T-helper 1 cell (primary cell): Measurements from ENCODE around the gene PLCB2.

Experiments
- DNase-seq, 5 donors: peaks; one replicate each; pipeline ENCODE4 v3.0.0-alpha.2; 2012 to 2020

The PLCB2 gene

GRCh38 chr15:40301467-40302179, 6.1 kb downstream of the PLCB2 start:
- DNase-seq: no peak

DNA sequence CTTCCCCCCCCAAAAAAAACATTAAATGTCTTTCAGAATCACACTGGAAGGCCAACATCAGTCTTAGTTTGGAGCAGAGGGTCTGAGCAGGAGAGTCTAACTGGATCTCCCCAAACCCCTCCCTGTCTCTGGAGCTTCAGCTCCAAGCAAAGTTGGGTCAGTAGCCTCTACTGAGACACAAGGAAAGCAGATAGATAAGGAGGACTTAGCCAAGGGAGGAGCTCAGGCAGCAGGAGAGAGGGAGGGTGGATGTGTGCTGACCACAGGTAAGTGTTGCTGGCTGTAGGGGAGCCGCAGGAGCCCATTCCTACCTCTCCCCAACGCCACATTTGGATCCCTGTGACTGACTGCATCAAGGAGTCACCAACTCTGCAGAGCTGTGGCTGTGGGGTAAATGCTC, 7.0 kb downstream of the PLCB2 start:
- DNase-seq: no peak

DNA sequence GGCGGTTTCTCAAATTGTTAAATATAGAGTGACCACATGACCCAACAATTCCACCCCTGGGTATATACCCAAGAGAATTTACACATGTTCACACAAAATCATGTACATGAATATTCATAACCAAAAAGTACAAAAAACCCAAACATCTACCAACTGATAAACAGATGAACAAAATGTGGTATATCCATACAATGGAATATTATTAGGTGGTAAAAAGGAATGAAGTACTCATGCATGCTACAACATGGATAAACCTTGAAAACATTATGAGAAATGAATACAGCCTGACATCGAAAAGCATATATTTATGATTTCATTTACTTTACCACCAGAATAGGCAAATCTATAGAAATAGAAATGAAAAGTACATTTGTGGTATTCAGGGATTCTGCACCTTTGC, 7.4 kb downstream of the PLCB2 start:
- no peak for DNase-seq

DNA sequence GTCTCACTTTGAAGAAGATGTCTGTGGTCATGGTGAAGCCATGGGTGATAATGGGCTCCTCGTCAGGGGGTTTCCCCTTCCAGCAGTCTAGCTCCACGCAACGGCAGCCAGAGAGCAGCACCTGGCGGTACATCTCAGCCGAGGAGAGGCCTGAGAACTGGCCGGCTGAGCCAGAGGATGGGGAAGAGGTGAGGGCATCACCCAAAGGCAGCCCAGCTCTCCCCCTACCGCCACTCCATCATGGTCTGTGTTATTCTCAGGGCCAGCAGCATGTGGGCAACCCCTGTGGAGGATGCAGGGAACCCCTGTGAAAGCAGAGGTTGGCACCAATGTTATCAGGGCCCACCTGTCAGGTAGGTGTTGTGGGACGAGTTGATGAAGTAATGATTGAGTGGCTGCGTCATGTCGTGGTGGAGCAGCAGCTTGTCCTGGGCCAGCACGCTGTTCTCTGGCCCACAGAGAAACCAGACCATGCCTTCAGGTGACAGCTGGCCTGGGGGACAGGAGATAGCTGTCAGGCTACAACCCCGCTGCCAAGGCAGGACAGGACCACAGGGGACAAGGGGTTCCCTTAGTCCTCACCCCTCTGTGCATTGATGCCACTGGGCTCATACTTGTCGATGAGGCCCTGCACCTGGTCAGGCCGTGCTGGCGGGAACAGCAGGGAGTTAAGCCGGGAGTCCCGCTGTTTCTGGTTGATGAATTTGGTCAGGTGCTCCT, 9.4 kb downstream of the PLCB2 start:
- DNase-seq: no peak

DNA sequence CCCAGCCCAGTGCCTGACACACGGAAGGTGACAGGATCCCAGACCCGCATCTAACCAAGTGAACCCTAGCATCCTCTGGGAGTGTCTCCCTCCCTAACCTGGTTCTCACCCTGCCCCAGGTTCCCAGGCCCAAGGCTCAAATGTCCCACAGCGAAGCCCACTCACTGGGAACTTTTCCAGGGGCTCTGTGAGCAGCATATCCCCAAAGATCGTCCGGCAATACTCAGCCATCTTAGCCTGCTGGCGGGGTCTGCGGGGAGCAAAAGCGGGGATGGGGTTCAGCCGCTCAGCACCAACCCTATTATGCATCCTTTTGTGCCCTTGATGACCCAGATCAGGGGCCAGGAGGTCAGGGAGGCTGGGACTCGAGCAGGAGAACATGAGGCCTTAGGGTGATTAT, 10.4 kb downstream of the PLCB2 start:
- no peak for DNase-seq

GRCh38 chr15:40296561-40297230, 11.0 kb downstream of the PLCB2 start:
- no peak for DNase-seq

DNA sequence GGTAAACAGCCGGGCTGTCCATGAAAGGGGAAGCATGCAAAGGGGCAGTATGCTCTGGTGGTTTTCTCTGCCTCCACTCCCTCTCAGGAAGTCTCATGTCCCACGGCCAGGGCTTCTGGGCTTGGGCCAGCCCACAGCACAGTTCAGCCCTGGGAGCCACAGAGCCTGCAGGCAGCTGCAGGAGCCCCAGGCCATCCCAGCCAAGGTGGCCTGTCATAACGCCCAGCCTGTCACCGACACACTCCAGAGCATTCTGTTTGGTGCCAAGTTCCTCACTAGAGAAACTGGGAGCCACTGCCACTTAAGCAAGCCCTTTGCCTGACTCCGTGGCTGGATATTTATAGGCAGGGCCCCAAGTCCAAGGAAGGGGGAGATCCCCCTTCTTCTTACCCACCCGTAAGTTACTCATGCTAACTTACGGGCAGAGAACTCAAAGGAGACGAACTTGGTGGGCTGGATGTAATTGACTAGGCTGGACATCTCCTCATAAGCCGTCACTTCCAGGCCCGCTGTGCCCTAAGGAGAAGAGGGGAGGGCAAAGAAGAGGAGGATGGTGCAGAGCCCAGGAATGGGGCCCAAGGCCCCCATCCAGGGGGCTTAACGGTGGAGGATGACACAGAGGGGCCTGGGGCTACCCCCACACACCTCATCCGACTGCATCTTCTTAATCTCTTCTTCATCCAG, 11.7 kb downstream of the PLCB2 start:
- no peak for DNase-seq

GRCh38 chr15:40295297-40295696, 12.4 kb downstream of the PLCB2 start:
- DNase-seq: no peak

DNA sequence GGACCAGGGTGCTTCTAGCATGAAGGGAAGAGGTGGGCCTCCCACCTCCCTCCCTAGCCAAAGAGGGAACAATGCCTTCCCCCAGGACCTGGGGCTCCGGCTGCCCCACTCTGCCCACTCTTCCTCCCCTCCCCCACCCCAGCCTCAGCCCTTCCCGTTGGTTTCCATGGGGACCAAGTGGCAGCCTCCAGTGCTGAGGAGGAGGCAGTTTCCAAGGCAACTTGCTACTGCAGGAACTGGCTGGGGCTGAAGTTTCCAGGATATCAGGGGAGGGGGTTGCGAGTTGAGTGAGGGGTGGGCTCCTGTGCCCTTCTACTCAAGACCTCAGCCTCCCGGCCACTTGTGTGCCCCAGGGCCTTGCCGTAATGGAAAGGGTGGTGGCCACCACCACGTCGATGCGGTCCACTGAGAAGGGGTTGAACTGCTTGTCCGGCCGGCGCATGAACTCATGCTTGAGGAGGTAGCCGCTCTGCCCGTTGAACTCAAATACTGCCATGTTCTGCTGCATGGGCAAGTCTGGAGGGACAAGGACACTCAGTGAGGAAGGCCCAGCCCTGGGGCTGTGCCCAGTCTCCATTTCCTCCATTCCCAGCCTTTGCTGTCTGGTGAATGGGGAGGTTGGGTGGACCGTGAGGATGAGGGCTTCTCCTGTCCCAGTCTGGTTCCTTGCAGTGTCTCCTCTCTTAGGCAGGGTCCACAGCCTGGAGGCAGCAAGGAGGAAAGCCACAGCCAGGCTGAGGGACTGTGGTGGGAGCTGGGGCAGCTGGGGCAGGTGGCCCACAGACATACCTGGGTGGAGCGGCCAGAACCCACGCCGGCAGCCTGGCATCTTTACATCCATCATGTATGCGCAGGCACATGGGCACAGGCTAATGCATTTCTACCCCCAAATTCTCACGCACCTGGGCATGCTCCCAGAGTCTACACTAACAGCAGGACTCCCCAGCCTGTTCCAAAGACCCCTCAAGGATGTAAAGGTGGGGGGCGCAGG, 13.5 kb downstream of the PLCB2 start:
- DNase-seq: no peak

GRCh38 chr15:40293006-40293405, 14.7 kb downstream of the PLCB2 start:
- DNase-seq: no peak

GRCh38 chr15:40292246-40292645, 15.5 kb downstream of the PLCB2 start:
- no peak for DNase-seq

DNA sequence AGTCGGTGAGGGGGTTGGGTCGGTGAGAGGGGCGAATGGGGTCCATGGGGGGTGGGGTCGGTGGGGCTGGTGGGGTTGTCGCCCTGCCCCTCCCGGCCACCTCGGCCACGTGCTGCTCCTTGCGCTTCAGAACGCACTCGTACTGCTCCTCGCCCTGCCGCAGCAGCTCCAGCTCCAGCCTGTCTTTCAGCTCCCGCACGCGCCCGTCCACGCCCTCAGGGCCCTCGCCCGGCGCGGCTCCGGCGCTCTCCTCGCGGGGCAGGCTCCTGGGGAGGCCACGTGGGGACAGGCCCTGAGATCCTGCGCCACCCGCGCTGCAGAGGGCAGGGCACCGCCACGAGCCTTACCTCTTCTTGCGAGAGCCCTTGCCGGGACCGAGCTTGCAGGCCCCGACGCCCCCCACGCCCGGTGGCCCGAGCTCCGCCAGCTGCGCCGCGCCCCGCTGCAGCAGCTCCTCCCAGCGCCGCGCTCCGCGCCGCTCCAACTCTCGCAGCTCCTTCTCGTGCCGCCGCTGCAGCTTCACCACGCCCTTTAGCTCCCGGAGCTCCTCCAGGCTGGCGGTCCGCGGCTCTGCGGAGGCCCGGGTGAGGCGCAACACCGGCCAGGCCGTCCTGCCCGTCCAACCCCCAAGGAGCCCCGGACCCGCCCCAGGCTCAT, 16.7 kb downstream of the PLCB2 start:
- DNase-seq: no peak

GRCh38 chr15:40290545-40290917, 17.2 kb downstream of the PLCB2 start:
- DNase-seq: no peak

GRCh38 chr15:40289140-40289775, 18.5 kb downstream of the PLCB2 start:
- no peak for DNase-seq

DNA sequence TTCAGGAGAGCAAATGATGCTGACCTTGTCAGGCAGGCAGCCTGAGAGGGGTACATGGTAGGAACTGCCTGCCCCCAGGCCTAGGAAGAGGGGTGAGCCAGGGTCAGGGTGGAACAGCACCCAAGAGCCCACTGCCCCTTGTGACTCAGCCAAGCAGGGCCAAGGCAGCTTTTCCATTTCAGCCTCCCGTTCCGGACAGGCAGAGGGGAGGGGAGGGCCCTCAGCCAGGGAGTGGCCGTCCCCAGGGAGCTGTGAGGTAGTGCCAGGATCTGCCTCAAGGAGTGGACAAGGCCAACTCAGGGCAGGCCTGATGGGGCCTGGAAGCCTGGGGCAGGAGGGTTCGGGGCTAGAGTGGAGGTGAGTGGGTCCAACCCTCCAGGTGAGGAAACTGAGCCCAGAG, 19.8 kb downstream of the PLCB2 start:
- DNase-seq: no peak

DNA sequence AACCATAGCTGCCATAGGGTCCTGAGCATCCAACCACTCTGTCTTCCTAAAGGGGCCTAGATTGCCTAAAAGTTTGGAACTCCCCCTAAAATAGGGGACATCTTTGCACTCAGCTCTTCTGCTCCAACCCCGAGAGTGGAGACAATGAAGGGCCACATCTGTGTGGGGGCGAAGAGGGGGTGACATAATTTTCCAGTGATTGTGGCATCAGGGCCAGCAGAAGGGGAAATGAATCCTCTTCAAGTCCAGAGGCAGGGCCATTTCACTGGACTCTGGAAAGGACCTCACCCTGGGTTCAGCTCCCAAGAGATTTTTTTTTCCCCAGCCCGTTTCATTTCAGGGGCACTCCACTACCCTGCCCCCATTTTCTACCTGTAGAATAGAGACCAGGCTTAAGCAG, 20.2 kb downstream of the PLCB2 start:
- no peak for DNase-seq

DNA sequence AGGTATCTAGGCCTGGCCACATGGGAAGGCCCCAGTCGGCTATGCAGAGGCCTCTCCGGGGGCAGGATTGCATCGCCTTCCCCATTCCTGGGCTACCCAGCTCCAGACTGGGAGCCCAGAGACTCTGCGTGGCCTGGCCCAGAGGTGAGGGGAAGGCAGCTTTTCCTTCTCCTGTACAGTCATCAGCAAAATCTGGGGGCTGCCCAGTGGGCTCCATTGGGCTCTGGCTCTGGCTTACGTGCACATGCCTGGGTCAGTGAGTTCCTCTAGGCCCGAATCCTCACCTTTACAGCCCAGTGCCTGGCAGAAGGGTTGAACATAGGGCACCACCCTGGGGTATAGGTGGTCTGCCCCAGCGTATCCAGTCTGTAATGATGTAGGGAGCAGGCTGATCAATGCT, 20.9 kb downstream of the PLCB2 start:
- DNase-seq: no peak

- DNase-seq: no peak
Observed at GRCh38 chr15:40286061-40286532, 21.6 kb downstream of the PLCB2 start.

GRCh38 chr15:40285554-40286011, 22.2 kb downstream of the PLCB2 start:
- no peak for DNase-seq

GRCh38 chr15:40285151-40285550, 22.6 kb downstream of the PLCB2 start:
- DNase-seq: no peak
